ENCODE measurements around the gene ZNF277.

DNA sequence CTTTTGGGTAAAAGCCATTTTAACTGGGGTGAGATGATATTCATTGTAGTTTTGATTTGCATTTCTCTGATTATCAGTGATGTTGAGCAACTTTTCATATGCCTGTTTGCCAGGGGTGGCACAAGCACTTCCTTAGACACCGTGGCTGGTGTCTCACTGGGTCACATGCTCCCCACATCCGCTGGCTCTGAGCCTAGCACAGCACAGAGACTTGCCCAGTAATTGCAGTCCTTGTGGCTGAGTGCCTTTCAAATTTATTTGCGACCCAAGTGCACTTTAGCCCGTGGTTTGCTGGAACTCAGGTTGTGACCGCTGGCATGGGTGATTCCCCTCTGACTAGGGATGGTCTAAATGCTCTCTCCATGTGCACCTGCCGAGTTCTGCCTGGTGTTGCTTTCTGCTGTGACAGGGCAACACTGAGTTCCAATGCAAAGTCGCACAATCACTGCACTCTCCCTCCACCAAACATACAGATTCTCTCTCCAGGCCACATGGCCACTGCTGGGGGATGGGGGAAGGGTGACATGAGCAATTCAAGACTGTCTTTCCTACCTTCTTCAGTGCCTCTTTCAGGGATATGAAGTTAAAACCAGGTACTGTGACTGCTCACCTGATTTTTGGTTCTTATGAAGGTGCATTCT, 66.5 kb downstream of the ZNF277 start:
- TF ChIP-seq, protein P1, sequence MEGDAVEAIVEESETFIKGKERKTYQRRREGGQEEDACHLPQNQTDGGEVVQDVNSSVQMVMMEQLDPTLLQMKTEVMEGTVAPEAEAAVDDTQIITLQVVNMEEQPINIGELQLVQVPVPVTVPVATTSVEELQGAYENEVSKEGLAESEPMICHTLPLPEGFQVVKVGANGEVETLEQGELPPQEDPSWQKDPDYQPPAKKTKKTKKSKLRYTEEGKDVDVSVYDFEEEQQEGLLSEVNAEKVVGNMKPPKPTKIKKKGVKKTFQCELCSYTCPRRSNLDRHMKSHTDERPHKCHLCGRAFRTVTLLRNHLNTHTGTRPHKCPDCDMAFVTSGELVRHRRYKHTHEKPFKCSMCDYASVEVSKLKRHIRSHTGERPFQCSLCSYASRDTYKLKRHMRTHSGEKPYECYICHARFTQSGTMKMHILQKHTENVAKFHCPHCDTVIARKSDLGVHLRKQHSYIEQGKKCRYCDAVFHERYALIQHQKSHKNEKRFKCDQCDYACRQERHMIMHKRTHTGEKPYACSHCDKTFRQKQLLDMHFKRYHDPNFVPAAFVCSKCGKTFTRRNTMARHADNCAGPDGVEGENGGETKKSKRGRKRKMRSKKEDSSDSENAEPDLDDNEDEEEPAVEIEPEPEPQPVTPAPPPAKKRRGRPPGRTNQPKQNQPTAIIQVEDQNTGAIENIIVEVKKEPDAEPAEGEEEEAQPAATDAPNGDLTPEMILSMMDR (IDR thresholded peaks at IDR 0.05), result no peak
- TF ChIP-seq EP300 (IDR thresholded peaks at IDR 0.05; ENCODE audit: low read depth), result no peak

Measured in transverse colon (tissue), 3 donors.